Measurements from ENCODE around the gene MAPK11. TPM values are rescaled to one million over a fixed set of nuclear protein-coding genes. Genes with fewer than 3 reads are reported as not detected.

Gene MAPK11
- total RNA-seq, 1 experiment from 2014 or later: 7.6 TPM

DNA sequence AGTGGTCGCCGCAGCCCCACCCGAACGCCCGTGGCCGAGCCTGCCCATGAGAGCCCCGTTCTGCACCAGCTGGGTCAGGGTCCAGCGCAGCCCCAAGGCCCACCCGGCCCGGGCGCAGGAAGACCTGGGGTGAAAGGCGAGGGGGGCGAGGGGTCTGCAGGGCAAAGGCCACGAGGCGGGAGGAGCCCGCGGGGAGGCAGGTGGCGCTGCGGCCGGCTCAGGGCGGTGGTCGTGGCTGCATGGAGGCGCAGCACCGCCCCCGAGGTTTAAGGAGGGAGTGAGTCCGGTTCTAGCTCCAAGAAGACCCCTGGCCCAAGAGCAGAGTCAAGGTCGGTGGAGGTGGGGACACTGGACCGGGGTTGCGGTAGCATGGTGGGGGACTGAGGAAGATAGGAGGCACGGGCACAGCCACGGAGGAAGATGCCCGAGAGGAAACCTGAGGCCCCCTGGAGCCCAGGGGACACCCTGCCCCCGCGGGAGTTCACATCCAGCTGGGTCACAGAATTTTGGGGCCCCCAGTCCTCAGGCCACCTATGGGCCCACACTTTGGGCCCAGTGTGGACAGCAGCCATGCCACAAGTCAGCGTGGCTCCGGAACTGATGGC is 18.6 kb downstream of the MAPK11 start:
- no peaks in the 10 kb centered on the region for H3K9me2 ChIP-seq (replicated peaks; ENCODE audit: low read length)
- peaks cover 7% of the 10 kb centered on the region; the same call in 1 of the 2 replicates for H3K4me1 ChIP-seq (ENCODE audit: insufficient read depth, low read length)
- no peak overlapping the region for H3K27ac ChIP-seq (ENCODE audit: low read length)
- ChIA-PET CTCF (interaction anchor here (0.7 kb wide), 2 partner anchors 53 to 256 kb away, joined by 3 to 8 read pairs; partner anchors contain the start of gene LMF2), POLR2A (ENCODE audit: unreplicated experiment) (no interaction called here)
- peaks cover 5% of the 10 kb centered on the region; the same call in 1 of the 2 replicates for H3K79me2 ChIP-seq (ENCODE audit: low read length)
- no peaks in the 10 kb centered on the region for H3K36me3 ChIP-seq (ENCODE audit: low read depth, low read length)
- H3K9me3 ChIP-seq (ENCODE audit: low read length): no peaks in the 10 kb centered on the region
- DNase-seq: no peak
- intact Hi-C loops (cut with micrococcal nuclease): loop anchor here (1.0 to 5.0 kb wide), 2 partner anchors 91 to 115 kb away; partner anchors contain the start of gene PPP6R2
- H3K4me2 ChIP-seq (ENCODE audit: low read length): peak overlapping the region; percentile 91; the same call in 1 of the 2 replicates
- no peaks in the 10 kb centered on the region for H4K20me1 ChIP-seq (ENCODE audit: low read length)
- ATAC-seq: no peak
- no peaks in the 10 kb centered on the region for H3K27me3 ChIP-seq (ENCODE audit: low read length)
- H3K9ac ChIP-seq (ENCODE audit: low read length): no peak overlapping the region
- TF ChIP-seq EZH2phosphoT487 (IDR thresholded peaks at IDR 0.05; ENCODE audit: borderline replicate concordance, low read length) (no peak), EZH2 (IDR thresholded peaks at IDR 0.05; ENCODE audit: low read length, unreplicated experiment) (no peak)
- TF ChIP-seq, protein P1, sequence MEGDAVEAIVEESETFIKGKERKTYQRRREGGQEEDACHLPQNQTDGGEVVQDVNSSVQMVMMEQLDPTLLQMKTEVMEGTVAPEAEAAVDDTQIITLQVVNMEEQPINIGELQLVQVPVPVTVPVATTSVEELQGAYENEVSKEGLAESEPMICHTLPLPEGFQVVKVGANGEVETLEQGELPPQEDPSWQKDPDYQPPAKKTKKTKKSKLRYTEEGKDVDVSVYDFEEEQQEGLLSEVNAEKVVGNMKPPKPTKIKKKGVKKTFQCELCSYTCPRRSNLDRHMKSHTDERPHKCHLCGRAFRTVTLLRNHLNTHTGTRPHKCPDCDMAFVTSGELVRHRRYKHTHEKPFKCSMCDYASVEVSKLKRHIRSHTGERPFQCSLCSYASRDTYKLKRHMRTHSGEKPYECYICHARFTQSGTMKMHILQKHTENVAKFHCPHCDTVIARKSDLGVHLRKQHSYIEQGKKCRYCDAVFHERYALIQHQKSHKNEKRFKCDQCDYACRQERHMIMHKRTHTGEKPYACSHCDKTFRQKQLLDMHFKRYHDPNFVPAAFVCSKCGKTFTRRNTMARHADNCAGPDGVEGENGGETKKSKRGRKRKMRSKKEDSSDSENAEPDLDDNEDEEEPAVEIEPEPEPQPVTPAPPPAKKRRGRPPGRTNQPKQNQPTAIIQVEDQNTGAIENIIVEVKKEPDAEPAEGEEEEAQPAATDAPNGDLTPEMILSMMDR (conservative IDR thresholded peaks at IDR 0.05; ENCODE audit: low read depth, low read length): no peak
- peak overlapping the region; percentile 84; the same call in 1 of the 2 replicates for H3K4me3 ChIP-seq (ENCODE audit: low read length)
- peak overlapping the region; percentile 70; the same call in 1 of the 2 replicates for H2AFZ ChIP-seq (ENCODE audit: low read length)
- no peaks in the 10 kb centered on the region for H3F3A ChIP-seq (ENCODE audit: low read length, unreplicated experiment)
- no TSS peak for BruUV-seq (replicated peaks)

DNA sequence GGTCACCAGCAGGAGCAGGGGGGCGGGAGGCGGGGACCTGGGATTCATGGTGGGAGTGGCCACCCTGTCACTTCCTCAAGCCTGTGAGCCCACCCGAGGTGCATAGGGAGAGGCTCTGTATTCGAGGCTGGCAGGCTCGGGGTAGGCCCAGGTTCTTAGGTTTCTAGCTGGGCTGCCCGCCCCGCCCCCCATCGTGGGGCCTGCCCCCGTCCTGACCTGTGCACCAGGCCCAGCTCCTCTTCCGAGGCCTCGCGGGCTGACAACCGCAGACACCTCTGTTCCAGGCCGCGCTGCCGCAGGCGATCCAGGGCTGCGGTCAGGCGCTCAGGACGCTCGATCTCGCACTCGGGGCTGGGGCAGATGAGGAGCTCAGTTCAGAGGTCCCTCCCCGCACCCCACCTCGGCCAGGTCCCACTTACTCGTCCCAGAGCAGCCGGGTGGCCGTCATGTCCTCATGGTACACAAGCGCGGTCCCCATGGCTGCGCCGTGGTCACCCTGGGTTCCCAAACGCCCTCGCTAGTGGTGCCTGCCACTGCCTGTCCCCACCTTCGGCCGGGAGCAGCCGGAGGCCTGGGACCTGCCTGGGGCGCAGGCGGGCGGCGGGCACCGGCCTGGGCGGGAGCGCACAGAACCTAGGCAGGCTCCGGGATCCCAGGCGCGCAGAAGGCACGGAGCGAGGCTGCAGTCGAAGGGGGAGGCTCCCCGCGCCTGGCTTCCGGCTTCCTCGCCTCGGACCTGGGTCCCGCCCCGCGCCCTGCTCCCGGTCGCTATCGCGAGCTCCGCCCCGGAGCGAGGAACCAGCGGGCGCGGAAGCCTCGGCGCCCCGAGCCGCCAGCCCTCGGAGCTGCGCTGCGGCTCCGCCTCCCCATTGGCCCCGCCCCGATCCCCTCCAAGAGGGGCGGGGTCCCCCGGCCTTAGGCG is 19.4 kb downstream of the MAPK11 start, which contains the start of gene HDAC10:
HDAC10 (minus strand) TSS at position 711 of the 922 bp plus-strand sequence; CDS start at position 478, 233 bp downstream.
- peaks cover 11% of the 10 kb centered on the region; the same call in 1 of the 2 replicates for H3K4me1 ChIP-seq (ENCODE audit: insufficient read depth, low read length)
- H3K9ac ChIP-seq (ENCODE audit: low read length): peak within 1 kb of the TSS; percentile 77
- DNase-seq: peak; percentile 63
- no peaks in the 10 kb centered on the region for H4K20me1 ChIP-seq (ENCODE audit: low read length)
- intact Hi-C loops (cut with micrococcal nuclease): loop anchor here (5.0 kb wide), 1 partner anchor 91 kb away; the partner anchor contains the start of gene PPP6R2
- H3K36me3 ChIP-seq (ENCODE audit: low read depth, low read length): no peaks in the 10 kb centered on the region
- no peaks in the 10 kb centered on the region for H3K9me3 ChIP-seq (ENCODE audit: low read length)
- H3F3A ChIP-seq (ENCODE audit: low read length, unreplicated experiment): no peaks in the 10 kb centered on the region
- peak within 1 kb of the TSS; percentile 70 for H2AFZ ChIP-seq (ENCODE audit: low read length)
- H3K27me3 ChIP-seq (ENCODE audit: low read length): no peaks in the 10 kb centered on the region
- H3K79me2 ChIP-seq (ENCODE audit: low read length): peaks cover 10% of the 10 kb centered on the region
- peak within 1 kb of the TSS; percentile 91 for H3K4me2 ChIP-seq (ENCODE audit: low read length)
- no peak for TF ChIP-seq EZH2phosphoT487 (IDR thresholded peaks at IDR 0.05; ENCODE audit: borderline replicate concordance, low read length)
- TF ChIP-seq, protein P1 (conservative IDR thresholded peaks at IDR 0.05; ENCODE audit: low read depth, low read length): no peak
- TF ChIP-seq EZH2 (IDR thresholded peaks at IDR 0.05; ENCODE audit: low read length, unreplicated experiment): no peak
- TSS peak; percentile 17 for BruUV-seq (replicated peaks)
- POLR2A ChIA-PET (ENCODE audit: unreplicated experiment): no interaction called here
- peak; percentile 51 for ATAC-seq
- H3K4me3 ChIP-seq (ENCODE audit: low read length): peak within 1 kb of the TSS; percentile 84
- no peaks in the 10 kb centered on the region for H3K9me2 ChIP-seq (replicated peaks; ENCODE audit: low read length)
- CTCF ChIA-PET: interaction anchor here (0.7 kb wide), 2 partner anchors 54 to 257 kb away, joined by 3 to 8 read pairs; partner anchors contain the start of gene LMF2
- no peak within 1 kb of the TSS for H3K27ac ChIP-seq (ENCODE audit: low read length)
